Measurements from ENCODE around the gene SMCO1.

DNA sequence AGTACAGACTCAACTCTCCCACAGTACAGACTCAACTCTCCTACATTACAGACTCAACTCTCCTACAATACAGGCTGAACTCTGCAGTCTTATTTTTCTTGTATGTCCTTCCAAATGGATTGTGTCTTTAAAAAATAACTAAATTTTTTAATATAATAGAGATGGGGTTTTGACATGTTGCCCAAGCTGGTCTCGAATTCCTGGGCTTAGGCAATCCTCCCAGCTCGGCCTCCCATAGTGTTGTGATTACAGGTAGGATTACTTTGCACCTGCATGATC is 51.7 kb downstream of the SMCO1 start:
- TF ChIP-seq, protein P1, sequence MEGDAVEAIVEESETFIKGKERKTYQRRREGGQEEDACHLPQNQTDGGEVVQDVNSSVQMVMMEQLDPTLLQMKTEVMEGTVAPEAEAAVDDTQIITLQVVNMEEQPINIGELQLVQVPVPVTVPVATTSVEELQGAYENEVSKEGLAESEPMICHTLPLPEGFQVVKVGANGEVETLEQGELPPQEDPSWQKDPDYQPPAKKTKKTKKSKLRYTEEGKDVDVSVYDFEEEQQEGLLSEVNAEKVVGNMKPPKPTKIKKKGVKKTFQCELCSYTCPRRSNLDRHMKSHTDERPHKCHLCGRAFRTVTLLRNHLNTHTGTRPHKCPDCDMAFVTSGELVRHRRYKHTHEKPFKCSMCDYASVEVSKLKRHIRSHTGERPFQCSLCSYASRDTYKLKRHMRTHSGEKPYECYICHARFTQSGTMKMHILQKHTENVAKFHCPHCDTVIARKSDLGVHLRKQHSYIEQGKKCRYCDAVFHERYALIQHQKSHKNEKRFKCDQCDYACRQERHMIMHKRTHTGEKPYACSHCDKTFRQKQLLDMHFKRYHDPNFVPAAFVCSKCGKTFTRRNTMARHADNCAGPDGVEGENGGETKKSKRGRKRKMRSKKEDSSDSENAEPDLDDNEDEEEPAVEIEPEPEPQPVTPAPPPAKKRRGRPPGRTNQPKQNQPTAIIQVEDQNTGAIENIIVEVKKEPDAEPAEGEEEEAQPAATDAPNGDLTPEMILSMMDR (IDR thresholded peaks at IDR 0.05), result no peak
- no peak for TF ChIP-seq POLR2A (IDR thresholded peaks at IDR 0.05)
- TF ChIP-seq EP300 (IDR thresholded peaks at IDR 0.05), result no peak
- no peak for TF ChIP-seq POLR2AphosphoS5 (IDR thresholded peaks at IDR 0.05)

All from stomach (tissue), 4 donors.